ENCODE results near the gene FOXI1. TPM values are rescaled to one million over a fixed set of nuclear protein-coding genes. Genes with fewer than 3 reads are reported as not detected.

Gene FOXI1
- total RNA-seq, 2 donors from 2014 or later = not detected

- intact Hi-C loops (cut with DNase I) = no loop called here
- Histone ChIP-seq H3K27ac (no peak overlapping the region), H3K9me3 (no peaks in the 10 kb centered on the region), H3K4me1 (no peaks in the 10 kb centered on the region), H3K36me3 (replicated peaks in 1 of 2; ENCODE audit: insufficient read depth in 1 of 2, low read depth in 2 of 2) (no peaks in the 10 kb centered on the region), H3K4me3 (no peak overlapping the region), H3K27me3 (no peaks in the 10 kb centered on the region)
- no peak for ATAC-seq
- DNase-seq = no peak
- 45 to 52% methylated on average over 4 of the region's 4 CpGs for WGBS, 2 donors
- no peak for TF ChIP-seq POLR2A (IDR thresholded peaks at IDR 0.05)
- TF ChIP-seq, protein P1, sequence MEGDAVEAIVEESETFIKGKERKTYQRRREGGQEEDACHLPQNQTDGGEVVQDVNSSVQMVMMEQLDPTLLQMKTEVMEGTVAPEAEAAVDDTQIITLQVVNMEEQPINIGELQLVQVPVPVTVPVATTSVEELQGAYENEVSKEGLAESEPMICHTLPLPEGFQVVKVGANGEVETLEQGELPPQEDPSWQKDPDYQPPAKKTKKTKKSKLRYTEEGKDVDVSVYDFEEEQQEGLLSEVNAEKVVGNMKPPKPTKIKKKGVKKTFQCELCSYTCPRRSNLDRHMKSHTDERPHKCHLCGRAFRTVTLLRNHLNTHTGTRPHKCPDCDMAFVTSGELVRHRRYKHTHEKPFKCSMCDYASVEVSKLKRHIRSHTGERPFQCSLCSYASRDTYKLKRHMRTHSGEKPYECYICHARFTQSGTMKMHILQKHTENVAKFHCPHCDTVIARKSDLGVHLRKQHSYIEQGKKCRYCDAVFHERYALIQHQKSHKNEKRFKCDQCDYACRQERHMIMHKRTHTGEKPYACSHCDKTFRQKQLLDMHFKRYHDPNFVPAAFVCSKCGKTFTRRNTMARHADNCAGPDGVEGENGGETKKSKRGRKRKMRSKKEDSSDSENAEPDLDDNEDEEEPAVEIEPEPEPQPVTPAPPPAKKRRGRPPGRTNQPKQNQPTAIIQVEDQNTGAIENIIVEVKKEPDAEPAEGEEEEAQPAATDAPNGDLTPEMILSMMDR (IDR thresholded peaks at IDR 0.05) = no peak
Observed at GRCh38 chr5:170145462-170145861, 39.8 kb downstream of the FOXI1 start.

GRCh38 chr5:170147051-170147752 lies 41.5 kb downstream of the FOXI1 start:
- Histone ChIP-seq H3K4me1 (peaks cover 10% of the 10 kb centered on the region), H3K27ac (no peak overlapping the region), H3K36me3 (replicated peaks in 1 of 2; ENCODE audit: insufficient read depth in 1 of 2, low read depth in 2 of 2) (no peaks in the 10 kb centered on the region), H3K9me3 (no peaks in the 10 kb centered on the region), H3K27me3 (no peaks in the 10 kb centered on the region), H3K4me3 (no peak overlapping the region)
- intact Hi-C loops (cut with DNase I) = no loop called here
- no peak for TF ChIP-seq POLR2A (IDR thresholded peaks at IDR 0.05)
- TF ChIP-seq, protein P1 (IDR thresholded peaks at IDR 0.05) = no peak
- 67 to 69% methylated on average over 12 of the region's 12 CpGs for WGBS, 2 donors
- ATAC-seq (no peak), DNase-seq (no peak)

DNA sequence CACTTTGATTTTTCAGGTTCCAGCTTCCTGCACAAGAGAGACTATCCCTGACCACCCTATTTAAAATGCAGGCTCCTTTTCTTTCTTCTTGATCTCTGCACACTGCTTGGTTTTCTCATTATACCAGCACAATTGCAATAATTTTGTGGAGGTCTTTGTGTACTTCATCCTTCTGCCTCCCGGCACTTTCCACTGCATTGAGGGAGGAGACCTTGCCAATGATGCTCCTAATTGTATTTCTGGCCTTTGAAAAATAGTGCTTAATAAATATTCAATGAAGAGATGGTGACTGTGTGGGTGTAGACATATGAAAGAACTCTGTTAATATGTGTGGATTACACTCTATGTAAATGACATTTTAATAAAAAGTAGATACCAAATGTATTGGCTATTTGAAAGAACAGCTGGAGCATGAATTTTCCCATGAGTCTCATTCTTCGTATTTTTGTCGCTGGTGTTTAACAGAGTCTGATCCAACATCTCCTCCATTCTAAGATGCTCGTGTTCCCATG lies 42.1 kb downstream of the FOXI1 start:
- Histone ChIP-seq H3K27me3 (no peaks in the 10 kb centered on the region), H3K27ac (no peak overlapping the region), H3K36me3 (replicated peaks in 1 of 2; ENCODE audit: insufficient read depth in 1 of 2, low read depth in 2 of 2) (no peaks in the 10 kb centered on the region), H3K4me3 (no peak overlapping the region), H3K4me1 (peaks cover 13% of the 10 kb centered on the region), H3K9me3 (no peaks in the 10 kb centered on the region)
- 65 to 71% methylated on average over 4 of the region's 4 CpGs for WGBS, 2 donors
- no peak for DNase-seq
- no peak for ATAC-seq
- TF ChIP-seq, protein P1 (IDR thresholded peaks at IDR 0.05) = no peak
- no peak for TF ChIP-seq POLR2A (IDR thresholded peaks at IDR 0.05)
- intact Hi-C loops (cut with DNase I) = no loop called here

DNA sequence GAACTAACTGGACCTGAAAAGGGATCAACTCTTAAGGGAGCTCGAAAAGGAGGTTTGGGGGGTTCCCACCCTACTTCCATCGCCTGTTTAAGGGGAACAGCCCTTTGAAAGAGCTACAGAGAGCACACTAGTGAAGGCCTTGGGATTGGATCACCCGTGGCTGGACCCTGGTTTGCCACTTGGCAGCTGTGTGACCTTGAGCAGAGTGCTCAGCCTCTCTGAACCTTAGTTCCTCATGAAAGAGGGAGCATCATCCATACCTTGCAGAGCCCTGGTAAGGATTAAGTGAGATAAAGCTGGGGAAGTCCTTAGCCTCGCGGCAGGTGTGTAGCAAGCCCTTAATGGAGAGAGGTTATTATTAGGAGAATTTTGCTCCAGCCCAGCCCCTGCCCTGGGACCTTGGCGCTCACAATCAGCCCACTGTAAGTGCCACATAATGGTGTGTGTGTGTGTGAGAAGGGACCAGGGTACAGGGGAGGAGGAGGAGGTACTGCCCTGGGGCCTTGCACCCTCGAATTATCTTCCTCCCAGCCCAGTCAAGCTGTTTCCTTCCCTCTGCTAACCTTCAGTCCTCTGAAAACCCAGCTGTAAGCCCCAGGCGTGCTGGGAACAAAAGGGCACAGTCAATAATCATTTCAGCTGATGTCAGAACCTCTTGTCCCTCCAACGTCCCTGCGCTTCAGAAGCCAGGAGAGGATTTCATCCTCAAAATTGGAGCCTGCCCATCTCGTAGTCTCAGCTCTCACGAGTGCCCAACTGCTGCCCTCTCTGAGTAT lies 42.9 kb downstream of the FOXI1 start:
- no peak overlapping the region for H3K4me3 ChIP-seq
- no peak overlapping the region for H3K27ac ChIP-seq
- ATAC-seq = no peak
- H3K36me3 ChIP-seq (replicated peaks in 1 of 2; ENCODE audit: insufficient read depth in 1 of 2, low read depth in 2 of 2) = no peaks in the 10 kb centered on the region
- DNase-seq = no peak
- H3K27me3 ChIP-seq = no peaks in the 10 kb centered on the region
- intact Hi-C loops (cut with DNase I) = no loop called here
- H3K4me1 ChIP-seq = peaks cover 13% of the 10 kb centered on the region
- no peaks in the 10 kb centered on the region for H3K9me3 ChIP-seq
- 55 to 59% methylated on average over 11 to 12 of the region's 12 CpGs for WGBS, 2 donors
- TF ChIP-seq POLR2A (IDR thresholded peaks at IDR 0.05) = no peak
- TF ChIP-seq, protein P1 (IDR thresholded peaks at IDR 0.05) = no peak

All from body of pancreas (tissue), 4 donors.